ENCODE measurements around the gene SKAP2. TPM values are rescaled to one million over a fixed set of nuclear protein-coding genes. Genes with fewer than 3 reads are reported as not detected.

The SKAP2 gene
- total and polyA plus RNA-seq, 7 donors: 13.0 to 34.2 (median 19.3) TPM

DNA sequence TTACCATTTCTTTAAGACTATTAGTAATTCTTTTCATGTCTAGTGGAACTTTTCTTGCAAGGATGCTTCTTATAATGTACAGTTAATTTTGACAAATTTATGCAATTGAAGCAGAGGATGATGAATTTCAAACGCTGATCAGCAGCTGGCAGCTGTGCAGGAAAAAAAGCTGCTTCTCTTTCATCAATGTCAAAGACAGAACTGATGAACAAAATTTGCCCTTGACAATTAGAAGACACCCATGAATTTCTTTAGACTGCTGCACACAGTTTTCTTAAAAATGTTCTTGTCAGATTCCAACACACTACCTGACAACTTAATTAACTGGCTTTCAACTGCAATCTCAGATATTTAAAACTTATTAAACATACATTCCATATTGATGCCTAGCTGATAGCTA is 138.3 kb downstream of the SKAP2 start:
- Histone ChIP-seq H3K36me3 (no peaks in the 10 kb centered on the region), H3K27me3 (no peaks in the 10 kb centered on the region)
- intact Hi-C loops (cut with DNase I): no loop called here

DNA sequence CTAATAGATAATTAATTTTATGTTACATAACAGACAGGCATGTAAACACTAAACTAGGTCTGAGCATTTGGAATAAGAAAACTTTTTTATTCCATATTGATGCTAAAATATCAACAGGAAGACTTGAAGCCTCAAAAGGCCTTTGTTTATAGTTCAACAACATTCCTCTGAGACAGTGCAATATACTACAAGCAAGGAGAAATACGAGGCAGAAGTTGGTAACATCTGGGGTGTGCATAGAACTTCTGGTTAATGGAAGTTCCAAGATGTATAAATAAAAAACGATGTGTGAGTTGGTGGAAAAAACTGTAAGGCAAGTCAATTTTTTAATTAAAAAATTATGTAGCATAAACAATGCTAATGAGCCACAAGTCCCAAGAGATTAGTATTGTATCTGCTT is 139.6 kb downstream of the SKAP2 start:
- H3K4me1 ChIP-seq: no peaks in the 10 kb centered on the region
- no peaks in the 10 kb centered on the region for H3K36me3 ChIP-seq
- WGBS, 2 donors: 52 to 68% methylated on average over 2 of the region's 2 CpGs
- H3K4me3 ChIP-seq: no peak overlapping the region
- H3K27me3 ChIP-seq: no peaks in the 10 kb centered on the region
- H3K9me3 ChIP-seq: no peaks in the 10 kb centered on the region
- no peak overlapping the region for H3K27ac ChIP-seq
- intact Hi-C loops (cut with DNase I): no loop called here
- no peak for DNase-seq
- no peak for TF ChIP-seq POLR2A (IDR thresholded peaks at IDR 0.05)
- no peak for TF ChIP-seq EP300 (IDR thresholded peaks at IDR 0.05)
- TF ChIP-seq, protein P1, sequence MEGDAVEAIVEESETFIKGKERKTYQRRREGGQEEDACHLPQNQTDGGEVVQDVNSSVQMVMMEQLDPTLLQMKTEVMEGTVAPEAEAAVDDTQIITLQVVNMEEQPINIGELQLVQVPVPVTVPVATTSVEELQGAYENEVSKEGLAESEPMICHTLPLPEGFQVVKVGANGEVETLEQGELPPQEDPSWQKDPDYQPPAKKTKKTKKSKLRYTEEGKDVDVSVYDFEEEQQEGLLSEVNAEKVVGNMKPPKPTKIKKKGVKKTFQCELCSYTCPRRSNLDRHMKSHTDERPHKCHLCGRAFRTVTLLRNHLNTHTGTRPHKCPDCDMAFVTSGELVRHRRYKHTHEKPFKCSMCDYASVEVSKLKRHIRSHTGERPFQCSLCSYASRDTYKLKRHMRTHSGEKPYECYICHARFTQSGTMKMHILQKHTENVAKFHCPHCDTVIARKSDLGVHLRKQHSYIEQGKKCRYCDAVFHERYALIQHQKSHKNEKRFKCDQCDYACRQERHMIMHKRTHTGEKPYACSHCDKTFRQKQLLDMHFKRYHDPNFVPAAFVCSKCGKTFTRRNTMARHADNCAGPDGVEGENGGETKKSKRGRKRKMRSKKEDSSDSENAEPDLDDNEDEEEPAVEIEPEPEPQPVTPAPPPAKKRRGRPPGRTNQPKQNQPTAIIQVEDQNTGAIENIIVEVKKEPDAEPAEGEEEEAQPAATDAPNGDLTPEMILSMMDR (IDR thresholded peaks at IDR 0.05): no peak
- TF ChIP-seq POLR2AphosphoS5 (IDR thresholded peaks at IDR 0.05): no peak

More for the DNA sequence above, 138.3 kb downstream of the SKAP2 start:
- 51 to 72% methylated on average over 1 of the region's 1 CpG for WGBS, 2 donors
- TF ChIP-seq EP300 (IDR thresholded peaks at IDR 0.05) (no peak), POLR2A (IDR thresholded peaks at IDR 0.05) (no peak), POLR2AphosphoS5 (IDR thresholded peaks at IDR 0.05) (no peak)
- TF ChIP-seq, protein P1 (IDR thresholded peaks at IDR 0.05): no peak
- Histone ChIP-seq H3K4me3 (no peak overlapping the region), H3K4me1 (no peaks in the 10 kb centered on the region), H3K9me3 (no peaks in the 10 kb centered on the region), H3K27ac (no peak overlapping the region)
- no peak for DNase-seq

DNA sequence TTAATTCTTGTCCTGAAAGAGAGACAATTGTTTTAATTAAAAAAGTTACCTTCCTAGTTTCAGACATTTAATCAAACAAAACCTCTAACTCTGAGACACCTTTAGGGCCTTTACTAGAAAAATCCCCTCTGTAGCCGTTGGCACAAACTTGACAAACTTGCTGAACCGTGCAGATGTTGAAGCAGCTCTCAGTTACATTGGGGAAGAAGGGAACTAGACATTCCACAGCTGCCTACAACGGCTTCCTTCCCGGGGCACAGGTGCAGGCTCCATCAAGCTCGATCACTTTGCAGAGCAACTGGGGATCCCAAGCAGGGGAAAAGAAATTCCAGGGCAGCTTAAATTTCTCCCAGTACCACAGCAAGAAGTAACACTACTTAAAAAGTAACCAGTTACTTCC is 141.3 kb downstream of the SKAP2 start:
- H3K9me3 ChIP-seq: no peaks in the 10 kb centered on the region
- TF ChIP-seq POLR2AphosphoS5 (IDR thresholded peaks at IDR 0.05) (no peak), EP300 (IDR thresholded peaks at IDR 0.05) (no peak), POLR2A (IDR thresholded peaks at IDR 0.05) (no peak)
- TF ChIP-seq, protein P1 (IDR thresholded peaks at IDR 0.05): no peak
- no peaks in the 10 kb centered on the region for H3K36me3 ChIP-seq
- WGBS, 2 donors: 37 to 69% methylated on average over 5 of the region's 5 CpGs
- no peak overlapping the region for H3K4me3 ChIP-seq
- intact Hi-C loops (cut with DNase I): no loop called here
- DNase-seq: no peak
- H3K27me3 ChIP-seq: no peaks in the 10 kb centered on the region
- no peak overlapping the region for H3K27ac ChIP-seq
- H3K4me1 ChIP-seq: no peaks in the 10 kb centered on the region

DNA sequence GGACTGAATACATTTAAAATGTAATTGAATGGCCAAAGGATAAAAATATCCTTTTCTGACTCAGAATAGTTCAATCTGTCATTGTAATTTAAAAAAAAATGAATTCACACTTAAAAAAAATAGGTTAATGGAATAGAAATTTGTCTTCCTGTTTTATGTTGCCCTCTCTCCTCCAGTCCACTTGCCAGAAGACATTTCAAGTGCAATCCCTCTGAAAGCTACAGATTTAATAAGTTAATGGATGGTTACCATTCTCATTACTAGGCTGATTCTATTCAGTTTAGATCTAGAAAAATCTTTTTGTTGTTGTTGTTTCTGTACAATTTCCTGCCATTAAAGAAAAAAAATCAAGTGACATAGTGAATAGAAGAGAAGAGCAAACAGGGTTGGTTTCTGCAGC is 142.9 kb downstream of the SKAP2 start:
- Histone ChIP-seq H3K9me3 (no peaks in the 10 kb centered on the region), H3K36me3 (no peaks in the 10 kb centered on the region), H3K4me1 (no peaks in the 10 kb centered on the region), H3K27me3 (no peaks in the 10 kb centered on the region), H3K4me3 (no peak overlapping the region), H3K27ac (no peak overlapping the region)
- TF ChIP-seq, protein P1 (IDR thresholded peaks at IDR 0.05): no peak
- no peak for TF ChIP-seq POLR2A (IDR thresholded peaks at IDR 0.05)
- TF ChIP-seq POLR2AphosphoS5 (IDR thresholded peaks at IDR 0.05): no peak
- no peak for TF ChIP-seq EP300 (IDR thresholded peaks at IDR 0.05)
- intact Hi-C loops (cut with DNase I): no loop called here
- DNase-seq: no peak

DNA sequence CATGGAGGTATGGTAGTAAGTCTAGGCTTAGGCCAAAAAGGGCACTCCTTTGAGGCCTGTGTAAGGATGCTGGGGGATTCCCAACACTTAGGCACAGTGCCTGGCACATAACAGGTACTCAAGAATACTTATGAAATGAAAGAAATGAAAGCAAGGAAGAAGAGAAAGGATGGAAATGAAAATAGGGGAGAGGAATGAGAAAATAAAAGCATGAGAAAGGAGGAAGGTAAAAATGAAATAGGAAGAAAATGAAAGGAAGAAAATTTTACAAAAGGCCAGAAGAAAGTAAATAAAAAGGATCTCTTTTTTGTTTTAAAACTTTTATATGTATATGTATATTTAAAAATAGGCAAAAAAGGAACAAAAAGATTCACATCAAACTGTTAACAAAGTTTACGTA is 146.3 kb downstream of the SKAP2 start:
- Histone ChIP-seq H3K36me3 (peaks cover 0 to 3% (median 0%) of the 10 kb centered on the region in 4 donors), H3K27ac (no peak overlapping the region), H3K27me3 (no peaks in the 10 kb centered on the region), H3K4me3 (no peak overlapping the region), H3K9me3 (no peaks in the 10 kb centered on the region), H3K4me1 (no peaks in the 10 kb centered on the region)
- 94 to 96% methylated on average over 1 of the region's 1 CpG for WGBS, 2 donors
- DNase-seq: no peak
- TF ChIP-seq, protein P1 (IDR thresholded peaks at IDR 0.05): no peak
- TF ChIP-seq EP300 (IDR thresholded peaks at IDR 0.05) (no peak), POLR2AphosphoS5 (IDR thresholded peaks at IDR 0.05) (no peak), POLR2A (IDR thresholded peaks at IDR 0.05) (no peak)
- intact Hi-C loops (cut with DNase I): no loop called here
